ENCODE data around the gene COPB1. TPM values are rescaled to one million over a fixed set of nuclear protein-coding genes. Genes with fewer than 3 reads are reported as not detected.

Gene COPB1
- total and polyA plus RNA-seq, 2 of the 8 experiments (the other 6 are each of a cell fraction or from before 2014, with no cell fraction given), result 28.7 to 72.1 TPM

GRCh38 chr11:14506532-14506931 lies 6.9 kb upstream of the COPB1 start:
- Histone ChIP-seq H4K20me1 (replicated peaks in 1 of 2; ENCODE audit: control insufficient read depth in 1 of 2, insufficient read depth in 2 of 2, low read length in 2 of 2) (peaks cover 0 to 3% of the 10 kb centered on the region in 2 experiments), H3K79me2 (ENCODE audit: control insufficient read depth in 1 of 2, insufficient read depth in 2 of 2, low read length in 2 of 2) (no peaks in the 10 kb centered on the region), H3K27me3 (replicated peaks in 1 of 4; ENCODE audit: control insufficient read depth in 3 of 4, extremely low read depth in 1 of 4, insufficient read depth in 3 of 4, low read length in 3 of 4) (no peaks in the 10 kb centered on the region), H3K9ac (replicated peaks in 1 of 4; ENCODE audit: extremely low read depth in 1 of 4, low read depth in 3 of 4, low read length in 3 of 4) (no peak overlapping the region), H3K4ac (replicated peaks; ENCODE audit: insufficient read length, low read depth, low read length) (no peak overlapping the region), H3K56ac (replicated peaks; ENCODE audit: insufficient read length, low read depth, low read length) (no peak overlapping the region), H2BK120ac (replicated peaks; ENCODE audit: low read depth, low read length) (no peak overlapping the region), H3K18ac (ENCODE audit: extremely low read depth, low read length) (no peak overlapping the region), H2BK15ac (ENCODE audit: low read length) (no peak overlapping the region), H2BK5ac (ENCODE audit: low read depth, low read length) (no peak overlapping the region), H3K36me3 (ENCODE audit: control insufficient read depth in 2 of 4, insufficient read depth in 4 of 4, low read length in 3 of 4) (peaks cover 7 to 62% (median 37%) of the 10 kb centered on the region in 4 experiments), H2AK5ac (ENCODE audit: low read depth, low read length) (no peak overlapping the region), H2AFZ (ENCODE audit: low read length) (no peak overlapping the region), H4K91ac (replicated peaks; ENCODE audit: insufficient read length, low read length) (no peak overlapping the region), H3K4me1 (replicated peaks in 1 of 4; ENCODE audit: control insufficient read depth in 3 of 4, insufficient read depth in 4 of 4, low read length in 3 of 4) (no peaks in the 10 kb centered on the region), H3K23me2 (ENCODE audit: low read depth, low read length) (no peaks in the 10 kb centered on the region), H3K4me2 (ENCODE audit: insufficient read depth in 1 of 2, low read depth in 2 of 2, low read length in 2 of 2) (no peak overlapping the region), H3K23ac (ENCODE audit: insufficient read length) (no peak overlapping the region), H4K8ac (ENCODE audit: extremely low read depth, insufficient read depth, low read length) (no peak overlapping the region), H4K5ac (ENCODE audit: insufficient read length, low read depth, low read length) (no peak overlapping the region), H3K14ac (ENCODE audit: insufficient read length) (no peak overlapping the region), H2BK20ac (ENCODE audit: low read length) (no peak overlapping the region), H3K27ac (ENCODE audit: low read depth, low read length) (no peak overlapping the region), H3K9me3 (ENCODE audit: insufficient read depth in 2 of 2, low read depth in 1 of 2, low read length in 1 of 2) (no peaks in the 10 kb centered on the region), H3K4me3 (ENCODE audit: extremely low read depth in 1 of 4, insufficient read depth in 2 of 4, low read depth in 3 of 4, low read length in 4 of 4) (no peak overlapping the region), H3K79me1 (ENCODE audit: low read depth, low read length) (no peaks in the 10 kb centered on the region), H2BK12ac (ENCODE audit: low read depth, low read length) (no peak overlapping the region)
- CTCF ChIA-PET (ENCODE audit: partially characterized antibody), result interaction anchor here (0.9 kb wide), 1 partner anchor 51 kb away, joined by 3 read pairs; no protein-coding TSS in a partner anchor
- 94% methylated on average over 3 of the region's 3 CpGs; no CpG with 5 or more reads in 1 of the 2 experiments for WGBS, 2 experiments (ENCODE audit: extremely low coverage in 1 of 2, insufficient coverage in 1 of 2, insufficient read length in 1 of 2, insufficient replicate concordance in 2 of 2, low coverage in 1 of 2, low lambda C conversion rate in 2 of 2, missing lambda C conversion rate in 1 of 2)
- POLR2A ChIA-PET (ENCODE audit: partially characterized antibody), result interaction anchor here (1.1 to 1.3 kb wide), 2 partner anchors 11 to 14 kb away, joined by 3 to 4 read pairs; partner anchors contain the start of gene PSMA1
- FAIRE-seq, result no peak
- no peak for DNase-seq (ENCODE audit: low read depth in 1 of 2, low spot score in 2 of 2)
- TF ChIP-seq KDM1A (IDR thresholded peaks at IDR 0.05; ENCODE audit: borderline replicate concordance, low read length) (no peak), POU5F1 (IDR thresholded peaks at IDR 0.05; ENCODE audit: low read depth, low read length) (no peak), ATF3 (IDR thresholded peaks at IDR 0.05; ENCODE audit: insufficient read depth, low read depth, low read length) (no peak), TAF1 (IDR thresholded peaks at IDR 0.05; ENCODE audit: low read depth, low read length) (no peak), CREB1 (IDR thresholded peaks at IDR 0.05) (no peak), YY1 (IDR thresholded peaks at IDR 0.05; ENCODE audit: low read depth, low read length) (no peak), SRF (IDR thresholded peaks at IDR 0.05; ENCODE audit: low read depth, low read length) (no peak), USF2 (IDR thresholded peaks at IDR 0.05; ENCODE audit: low read length) (no peak), POLR2AphosphoS5 (IDR thresholded peaks at IDR 0.05; ENCODE audit: low read depth, low read length) (no peak), JUND (IDR thresholded peaks at IDR 0.05; ENCODE audit: low read length) (no peak), HDAC6 (IDR thresholded peaks at IDR 0.05; ENCODE audit: low read depth, low read length) (no peak)
- TF ChIP-seq, protein P1, sequence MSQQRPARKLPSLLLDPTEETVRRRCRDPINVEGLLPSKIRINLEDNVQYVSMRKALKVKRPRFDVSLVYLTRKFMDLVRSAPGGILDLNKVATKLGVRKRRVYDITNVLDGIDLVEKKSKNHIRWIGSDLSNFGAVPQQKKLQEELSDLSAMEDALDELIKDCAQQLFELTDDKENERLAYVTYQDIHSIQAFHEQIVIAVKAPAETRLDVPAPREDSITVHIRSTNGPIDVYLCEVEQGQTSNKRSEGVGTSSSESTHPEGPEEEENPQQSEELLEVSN (IDR thresholded peaks at IDR 0.05), result no peak

All from H1 (cell line).